Endothelial cell of umbilical vein (primary cell): ENCODE data around the gene LRRC8A. TPM values are rescaled to one million over a fixed set of nuclear protein-coding genes. Genes with fewer than 3 reads are reported as not detected.

Source experiments
- BruUV-seq: library from RNA; stranded (reverse); fragments of 400-500 nt; replicated peaks from 2 replicates; lab custom pipeline; 2021; lab: Mats Ljungman, UMichigan
- CTCF ChIA-PET: fragments of 300-600, 350-600 bp; sonication (Branson Sonifier 250); formaldehyde crosslinking; loops from one replicate; lab custom pipeline; 2021; ENCODE audit warnings: antibody characterized with exemption, inconsistent platforms; lab: Charles Lee
- POLR2A ChIA-PET: fragments of 300-600, 350-600 bp; sonication (Branson Sonifier 250); formaldehyde crosslinking; loops from one replicate; lab custom pipeline; 2021; ENCODE audit warnings: antibody characterized with exemption, inconsistent platforms; lab: Charles Lee
- DNase-seq: peaks from one replicate; pipeline ENCODE4 v3.0.0-alpha.2; 2011; ENCODE audit warnings: low read depth, low spot score
- FAIRE-seq: peaks from 2 replicates; lab custom pipeline; 2011; peaks lifted over from hg19 to GRCh38; lab: Jason Lieb, UNC
- H2AFZ ChIP-seq: 2 replicates; pipeline ENCODE4 v1.6.0; 2012; ENCODE audit warnings: low read depth, low read length, control low read depth, inconsistent platforms
- H3K27ac ChIP-seq: 2 replicates; pipeline ENCODE4 v1.5.1; 2011; ENCODE audit warnings: low read depth, mild to moderate bottlenecking, control low read depth, low read length, moderate library complexity; ENCODE audit not compliant: insufficient read depth
- H3K27me3 ChIP-seq, 2 experiments: 2 replicates each; pipeline versions ENCODE4 v1.6.0 to v1.6.1; 2011; ENCODE audit warnings: low read length in 2 of 2, mixed read lengths in 1 of 2; ENCODE audit not compliant: control insufficient read depth in 2 of 2, insufficient read depth in 2 of 2
- H3K36me3 ChIP-seq, 2 experiments: 2 replicates in 1 of 2; 3 replicates in 1 of 2; pipeline ENCODE4 v1.5.1; 2011; ENCODE audit warnings: low read length in 2 of 2, mild to moderate bottlenecking in 1 of 2, moderate library complexity in 1 of 2; ENCODE audit not compliant: control insufficient read depth in 2 of 2, insufficient read depth in 2 of 2; ENCODE audit errors: extremely low read depth in 1 of 2
- H3K4me1 ChIP-seq: 3 replicates; pipeline ENCODE4 v1.5.1; 2011; ENCODE audit warnings: mild to moderate bottlenecking, low read length; ENCODE audit not compliant: control insufficient read depth, insufficient read depth; ENCODE audit errors: extremely low read depth
- H3K4me2 ChIP-seq: 2 replicates; pipeline ENCODE4 v1.6.1; 2011; ENCODE audit warnings: low read length, control low read depth, mixed read lengths; ENCODE audit not compliant: insufficient read depth
- H3K4me3 ChIP-seq, 3 experiments: fragments of 200-600 bp in 1 of 3; sonication (generic), shearing (Covaris generic) in 1 of 3; replicated peaks in 1 of 3; 2 replicates each; pipeline ENCODE4 v1.5.1; 2011 to 2016; ENCODE audit warnings: control low read depth in 3 of 3, low read length in 3 of 3, mild to moderate bottlenecking in 2 of 3, inconsistent platforms in 1 of 3, low read depth in 1 of 3, moderate library complexity in 1 of 3; ENCODE audit not compliant: insufficient read depth in 1 of 3
- H3K79me2 ChIP-seq: 2 replicates; pipeline ENCODE4 v1.6.0; 2012; ENCODE audit warnings: low read length, inconsistent platforms; ENCODE audit not compliant: control insufficient read depth, insufficient read depth
- H3K9ac ChIP-seq: replicated peaks from 2 replicates; pipeline ENCODE3; 2011; ENCODE audit warnings: low read length, control low read depth; ENCODE audit not compliant: insufficient read depth; ENCODE audit errors: extremely low read depth
- H3K9me1 ChIP-seq: replicated peaks from 3 replicates; pipeline ENCODE4 v1.6.0; 2011; ENCODE audit warnings: mild to moderate bottlenecking, low read length; ENCODE audit not compliant: control insufficient read depth, insufficient read depth; ENCODE audit errors: extremely low read depth
- H3K9me3 ChIP-seq: replicated peaks from 2 replicates; pipeline ENCODE4 v1.5.1; 2012; ENCODE audit warnings: low read length, inconsistent platforms; ENCODE audit not compliant: control insufficient read depth, insufficient read depth
- H4K20me1 ChIP-seq: replicated peaks from 2 replicates; pipeline ENCODE3; 2011; ENCODE audit warnings: mild to moderate bottlenecking, low read length; ENCODE audit not compliant: control insufficient read depth, insufficient read depth; ENCODE audit errors: extremely low read depth
- CTCF ChIP-seq, 2 donors: IDR thresholded peaks; 1 replicate in 1 of 2; 2 replicates in 1 of 2; pipeline ENCODE4 v1.5.1; 2011; ENCODE audit warnings: low read length in 2 of 2, mild to moderate bottlenecking in 2 of 2, moderate library complexity in 2 of 2, control low read depth in 1 of 2, inconsistent platforms in 1 of 2, low read depth in 1 of 2; ENCODE audit not compliant: insufficient read depth in 1 of 2; ENCODE audit errors: extremely low read depth in 1 of 2
- FOS ChIP-seq: IDR thresholded peaks from 2 replicates; pipeline ENCODE4 v1.6.1; 2011; ENCODE audit warnings: mild to moderate bottlenecking, low read length, moderate library complexity, borderline replicate concordance; ENCODE audit not compliant: insufficient read depth
- GATA2 ChIP-seq: IDR thresholded peaks from 2 replicates; pipeline ENCODE4 v1.7.0; 2011; ENCODE audit warnings: low read depth, mild to moderate bottlenecking, moderate library complexity, mixed read lengths, low read length; ENCODE audit not compliant: insufficient read length, insufficient read depth
- JUN ChIP-seq: IDR thresholded peaks from 2 replicates; pipeline ENCODE4 v1.6.1; 2011; ENCODE audit warnings: borderline replicate concordance, low read depth; ENCODE audit not compliant: insufficient read length, insufficient read depth
- MAX ChIP-seq: IDR thresholded peaks from 2 replicates; pipeline ENCODE4 v1.6.1; 2011; ENCODE audit not compliant: insufficient read depth, insufficient read length
- MYC ChIP-seq: IDR thresholded peaks from one replicate; pipeline ENCODE4 v1.6.1; 2011; ENCODE audit warnings: mild to moderate bottlenecking, low read depth, low read length
- POLR2AphosphoS5 ChIP-seq: IDR thresholded peaks from 2 replicates; pipeline ENCODE4 v1.6.1; 2012; ENCODE audit warnings: low read depth, mild to moderate bottlenecking, control low read depth, low read length, moderate library complexity; ENCODE audit not compliant: insufficient read depth
- dilution Hi-C: fragments of 300-500 bp; cut with MboI; formaldehyde crosslinking; loops from one replicate; pipeline ENCODE4 v1.15.0; 2019; ENCODE audit warnings: low sequenced_read_pairs; ENCODE audit not compliant: extremely low pct_ligation_motif_present
- intact Hi-C: fragments of 100-400 bp; cut with micrococcal nuclease; formaldehyde crosslinking; loops from one replicate; pipeline ENCODE4 v1.10.0; 2022
- polyA plus RNA-seq, 4 experiments: library from polyadenylated mRNA; depleted of rRNA in 3 of 4; stranded (reverse) in 3 of 4; unstranded in 1 of 4; fragments of >200 nt; gene quantifications; 2 replicates each; pipeline versions ENCODE4 v1.2.1 to v1.2.3, GENCODE V29; 2011 to 2012; ENCODE audit warnings: missing spikeins in 1 of 4
- total RNA-seq: library from RNA; stranded (reverse); gene quantifications from 2 replicates; pipeline ENCODE4 v1.2.3, GENCODE V29; 2021

The LRRC8A gene
- total and polyA plus RNA-seq, 2 donors (not counting 3 experiments of a cell fraction or from before 2014, with no cell fraction given), result 99.6 to 129 TPM

- no peak overlapping the region for H2AFZ ChIP-seq
- dilution Hi-C loops, result no loop called here
- no peak overlapping the region for H3K4me3 ChIP-seq
- TF ChIP-seq MYC (no peak), FOS (no peak), JUN (no peak), GATA2 (no peak), CTCF (IDR thresholded peaks at IDR 0.05; ENCODE audit: extremely low read depth in 1 of 2, insufficient read depth in 1 of 2, low read depth in 1 of 2, low read length in 2 of 2) (no peak), POLR2AphosphoS5 (no peak), MAX (no peak)
- ChIA-PET POLR2A (no interaction called here), CTCF (no interaction called here)
- H3K4me2 ChIP-seq, result no peak overlapping the region
- H3K27me3 ChIP-seq, result no peaks in the 10 kb centered on the region
- intact Hi-C loops, result no loop called here
- H3K4me1 ChIP-seq, result no peaks in the 10 kb centered on the region
- BruUV-seq, result no TSS peak
- H3K36me3 ChIP-seq, result peaks cover 0 to 3% of the 10 kb centered on the region in 2 experiments
- FAIRE-seq (no peak), DNase-seq (no peak)
- H3K27ac ChIP-seq, result no peak overlapping the region
- no peaks in the 10 kb centered on the region for H3K9me1 ChIP-seq
- H4K20me1 ChIP-seq, result no peaks in the 10 kb centered on the region
- H3K9ac ChIP-seq, result no peak overlapping the region
- H3K9me3 ChIP-seq, result no peaks in the 10 kb centered on the region
- H3K79me2 ChIP-seq, result no peaks in the 10 kb centered on the region
These were observed 35.3 kb upstream of the LRRC8A start for GRCh38 chr9:128846680-128847030.
